Astrocyte (in vitro differentiated cells and primary cell): Measurements from ENCODE around the gene LIPC. TPM values are rescaled to one million over a fixed set of nuclear protein-coding genes. Genes with fewer than 3 reads are reported as not detected.

Experiments
- DNase-seq: peaks from one replicate; pipeline ENCODE4 v3.0.0-alpha.2; 2010; ENCODE audit warnings: low read depth
- FAIRE-seq: peaks from 2 replicates; lab custom pipeline; 2011; peaks lifted over from hg19 to GRCh38; lab: Jason Lieb, UNC
- H2AFZ ChIP-seq: 2 replicates; pipeline ENCODE4 v1.6.0; 2012; ENCODE audit warnings: low read depth, low read length, inconsistent platforms
- H3K27ac ChIP-seq: 2 replicates; pipeline ENCODE4 v1.5.1; 2011; ENCODE audit warnings: low read depth, low read length, inconsistent platforms
- H3K27me3 ChIP-seq: 2 replicates; pipeline ENCODE4 v1.6.0; 2011; ENCODE audit warnings: low read length, inconsistent platforms; ENCODE audit not compliant: insufficient read depth
- H3K36me3 ChIP-seq: 2 replicates; pipeline ENCODE4 v1.5.1; 2011; ENCODE audit warnings: low read length, inconsistent platforms; ENCODE audit not compliant: insufficient read depth
- H3K4me1 ChIP-seq: 2 replicates; pipeline ENCODE4 v1.5.1; 2011; ENCODE audit warnings: low read length, inconsistent platforms; ENCODE audit not compliant: insufficient read depth
- H3K4me2 ChIP-seq: 2 replicates; pipeline ENCODE4 v1.6.0; 2012; ENCODE audit warnings: low read length, inconsistent platforms
- H3K4me3 ChIP-seq: 2 replicates; pipeline ENCODE4 v1.5.1; 2011; ENCODE audit warnings: low read depth, mild to moderate bottlenecking, low read length, inconsistent platforms; ENCODE audit not compliant: insufficient read depth
- H3K79me2 ChIP-seq: 2 replicates; pipeline ENCODE4 v1.6.0; 2012; ENCODE audit warnings: mild to moderate bottlenecking, low read length, inconsistent platforms; ENCODE audit not compliant: insufficient read depth
- H3K9ac ChIP-seq: 2 replicates; pipeline ENCODE4 v1.6.0; 2012; ENCODE audit warnings: mild to moderate bottlenecking, low read length, inconsistent platforms
- H3K9me3 ChIP-seq: 2 replicates; pipeline ENCODE4 v1.5.1; 2012; ENCODE audit warnings: low read depth, mild to moderate bottlenecking, low read length, inconsistent platforms; ENCODE audit not compliant: insufficient read depth
- H4K20me1 ChIP-seq: 2 replicates; pipeline ENCODE4 v1.6.0; 2012; ENCODE audit warnings: low read length, inconsistent platforms; ENCODE audit not compliant: insufficient read depth
- H3K27ac Mint-ChIP-seq: one replicate; pipeline ENCODE4 v1.8.0; 2021; ENCODE audit warnings: mild to moderate bottlenecking, mixed read lengths; ENCODE audit not compliant: unreplicated experiment
- H3K27me3 Mint-ChIP-seq: one replicate; pipeline ENCODE4 v1.8.0; 2021; ENCODE audit warnings: low read depth, mixed read lengths; ENCODE audit not compliant: unreplicated experiment
- H3K36me3 Mint-ChIP-seq: one replicate; pipeline ENCODE4 v1.8.0; 2021; ENCODE audit warnings: low read depth, mixed read lengths; ENCODE audit not compliant: unreplicated experiment
- H3K4me1 Mint-ChIP-seq: one replicate; pipeline ENCODE4 v1.8.0; 2021; ENCODE audit warnings: low read depth, mixed read lengths; ENCODE audit not compliant: unreplicated experiment
- H3K4me3 Mint-ChIP-seq: one replicate; pipeline ENCODE4 v1.8.0; 2021; ENCODE audit warnings: mild to moderate bottlenecking, moderate library complexity, mixed read lengths; ENCODE audit not compliant: unreplicated experiment
- H3K9me3 Mint-ChIP-seq: one replicate; pipeline ENCODE4 v1.8.0; 2021; ENCODE audit warnings: mild to moderate bottlenecking, mixed read lengths; ENCODE audit not compliant: unreplicated experiment
- EZH2 ChIP-seq: IDR thresholded peaks from 2 replicates; pipeline ENCODE4 v1.6.1; 2012; ENCODE audit warnings: mild to moderate bottlenecking, low read length, inconsistent platforms; ENCODE audit not compliant: insufficient read depth
- total RNA-seq: library from RNA; stranded (reverse); gene quantifications from 2 replicates; pipeline ENCODE4 v1.2.1, GENCODE V29; 2021
- TF ChIP-seq, protein P1 (sequence below): IDR thresholded peaks from 2 replicates; pipeline ENCODE4 v1.5.1; 2011; ENCODE audit warnings: low read depth, mild to moderate bottlenecking, inconsistent platforms, low read length, moderate library complexity; ENCODE audit not compliant: insufficient read depth

LIPC gene
- total RNA-seq, 1 donor from 2014 or later = not detected

GRCh38 chr15:58523634-58524033 lies 91.8 kb downstream of the LIPC start:
- H3K36me3 Mint-ChIP-seq = no peaks in the 10 kb centered on the region
- H3K79me2 ChIP-seq = no peaks in the 10 kb centered on the region
- peaks cover 18% of the 10 kb centered on the region for H3K4me1 ChIP-seq
- no peak overlapping the region for H3K4me3 ChIP-seq
- H3K4me3 Mint-ChIP-seq = no peak overlapping the region
- no peaks in the 10 kb centered on the region for H3K9me3 Mint-ChIP-seq
- H3K27ac ChIP-seq = no peak overlapping the region
- no peak overlapping the region for H3K9ac ChIP-seq
- H3K27me3 Mint-ChIP-seq = peaks cover 2% of the 10 kb centered on the region
- H3K4me1 Mint-ChIP-seq = peaks cover 25% of the 10 kb centered on the region
- H3K9me3 ChIP-seq = no peaks in the 10 kb centered on the region
- TF ChIP-seq EZH2 = no peak
- TF ChIP-seq, protein P1, sequence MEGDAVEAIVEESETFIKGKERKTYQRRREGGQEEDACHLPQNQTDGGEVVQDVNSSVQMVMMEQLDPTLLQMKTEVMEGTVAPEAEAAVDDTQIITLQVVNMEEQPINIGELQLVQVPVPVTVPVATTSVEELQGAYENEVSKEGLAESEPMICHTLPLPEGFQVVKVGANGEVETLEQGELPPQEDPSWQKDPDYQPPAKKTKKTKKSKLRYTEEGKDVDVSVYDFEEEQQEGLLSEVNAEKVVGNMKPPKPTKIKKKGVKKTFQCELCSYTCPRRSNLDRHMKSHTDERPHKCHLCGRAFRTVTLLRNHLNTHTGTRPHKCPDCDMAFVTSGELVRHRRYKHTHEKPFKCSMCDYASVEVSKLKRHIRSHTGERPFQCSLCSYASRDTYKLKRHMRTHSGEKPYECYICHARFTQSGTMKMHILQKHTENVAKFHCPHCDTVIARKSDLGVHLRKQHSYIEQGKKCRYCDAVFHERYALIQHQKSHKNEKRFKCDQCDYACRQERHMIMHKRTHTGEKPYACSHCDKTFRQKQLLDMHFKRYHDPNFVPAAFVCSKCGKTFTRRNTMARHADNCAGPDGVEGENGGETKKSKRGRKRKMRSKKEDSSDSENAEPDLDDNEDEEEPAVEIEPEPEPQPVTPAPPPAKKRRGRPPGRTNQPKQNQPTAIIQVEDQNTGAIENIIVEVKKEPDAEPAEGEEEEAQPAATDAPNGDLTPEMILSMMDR = no peak
- DNase-seq = no peak
- no peak overlapping the region for H3K4me2 ChIP-seq
- no peak overlapping the region for H3K27ac Mint-ChIP-seq
- H4K20me1 ChIP-seq = no peaks in the 10 kb centered on the region
- no peaks in the 10 kb centered on the region for H3K36me3 ChIP-seq
- no peaks in the 10 kb centered on the region for H3K27me3 ChIP-seq
- FAIRE-seq = no peak
- H2AFZ ChIP-seq = no peak overlapping the region

DNA sequence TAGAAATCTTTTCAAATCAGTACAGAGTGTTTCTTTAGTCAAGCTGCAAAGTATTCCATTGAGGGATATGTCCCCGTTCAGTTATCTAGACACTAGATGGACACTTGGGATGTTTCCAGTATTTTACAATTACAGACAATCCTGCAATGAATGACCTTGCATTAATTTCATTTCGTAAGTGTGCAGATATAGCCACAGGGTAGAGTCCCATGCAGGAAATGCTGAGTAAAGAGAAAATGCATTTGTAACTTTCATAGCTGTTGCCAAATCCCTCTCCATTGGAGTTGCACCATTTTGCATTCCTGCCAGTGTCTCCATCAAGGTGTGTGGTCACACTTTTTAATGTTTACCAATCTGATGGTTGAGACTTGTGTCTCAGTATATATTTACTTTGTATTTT lies 92.5 kb downstream of the LIPC start:
- no peak overlapping the region for H2AFZ ChIP-seq
- peaks cover 18% of the 10 kb centered on the region for H3K4me1 ChIP-seq
- no peak overlapping the region for H3K9ac ChIP-seq
- no peaks in the 10 kb centered on the region for H3K9me3 ChIP-seq
- Mint-ChIP-seq H3K27ac (no peak overlapping the region), H3K4me3 (no peak overlapping the region), H3K9me3 (no peaks in the 10 kb centered on the region), H3K27me3 (peaks cover 2% of the 10 kb centered on the region), H3K4me1 (peaks cover 25% of the 10 kb centered on the region), H3K36me3 (no peaks in the 10 kb centered on the region)
- H3K27me3 ChIP-seq = no peaks in the 10 kb centered on the region
- no peaks in the 10 kb centered on the region for H3K79me2 ChIP-seq
- FAIRE-seq = no peak
- H4K20me1 ChIP-seq = no peaks in the 10 kb centered on the region
- DNase-seq = no peak
- H3K27ac ChIP-seq = no peak overlapping the region
- H3K36me3 ChIP-seq = no peaks in the 10 kb centered on the region
- TF ChIP-seq EZH2 = no peak
- TF ChIP-seq, protein P1 = no peak
- no peak overlapping the region for H3K4me2 ChIP-seq
- H3K4me3 ChIP-seq = no peak overlapping the region

DNA sequence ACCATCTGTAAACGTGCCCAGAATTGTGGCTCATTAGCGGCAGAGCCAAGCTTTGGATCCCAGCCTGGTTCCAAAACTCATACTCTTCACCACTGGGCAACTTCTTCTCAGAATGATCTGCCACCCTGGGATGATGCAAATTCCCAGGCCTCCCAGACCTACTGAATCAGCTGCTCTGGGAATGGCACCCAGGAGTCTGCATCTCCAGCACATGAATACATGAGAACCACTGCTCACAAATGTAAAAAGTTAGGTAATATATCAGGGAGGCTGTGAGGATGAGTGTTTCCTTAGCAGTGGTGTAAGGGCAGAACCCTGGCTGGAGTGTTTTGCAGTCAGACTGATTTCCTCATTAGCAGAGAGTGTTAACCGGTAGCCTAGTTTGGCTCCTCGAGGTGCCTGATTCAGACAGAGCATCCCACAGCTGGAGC lies 94.2 kb downstream of the LIPC start:
- Histone ChIP-seq H3K4me2 (no peak overlapping the region), H3K9me3 (no peaks in the 10 kb centered on the region), H4K20me1 (no peaks in the 10 kb centered on the region), H3K27me3 (no peaks in the 10 kb centered on the region), H2AFZ (no peak overlapping the region), H3K36me3 (no peaks in the 10 kb centered on the region), H3K9ac (no peak overlapping the region), H3K4me3 (no peak overlapping the region), H3K4me1 (peaks cover 16% of the 10 kb centered on the region), H3K79me2 (no peaks in the 10 kb centered on the region), H3K27ac (no peak overlapping the region)
- Mint-ChIP-seq H3K27ac (no peak overlapping the region), H3K4me3 (no peak overlapping the region), H3K9me3 (no peaks in the 10 kb centered on the region), H3K27me3 (peaks cover 2% of the 10 kb centered on the region), H3K36me3 (no peaks in the 10 kb centered on the region), H3K4me1 (peaks cover 21% of the 10 kb centered on the region)
- TF ChIP-seq, protein P1 = no peak
- TF ChIP-seq EZH2 = no peak
- no peak for DNase-seq
- no peak for FAIRE-seq
